ENCODE data around the gene CSPG4. TPM values are rescaled to one million over a fixed set of nuclear protein-coding genes. Genes with fewer than 3 reads are reported as not detected.
A peak's percentile ranks its signal among the peaks of the same experiment; 100 is the strongest.

The CSPG4 gene
- total RNA-seq, 2 experiments from 2014 or later = not detected

DNA sequence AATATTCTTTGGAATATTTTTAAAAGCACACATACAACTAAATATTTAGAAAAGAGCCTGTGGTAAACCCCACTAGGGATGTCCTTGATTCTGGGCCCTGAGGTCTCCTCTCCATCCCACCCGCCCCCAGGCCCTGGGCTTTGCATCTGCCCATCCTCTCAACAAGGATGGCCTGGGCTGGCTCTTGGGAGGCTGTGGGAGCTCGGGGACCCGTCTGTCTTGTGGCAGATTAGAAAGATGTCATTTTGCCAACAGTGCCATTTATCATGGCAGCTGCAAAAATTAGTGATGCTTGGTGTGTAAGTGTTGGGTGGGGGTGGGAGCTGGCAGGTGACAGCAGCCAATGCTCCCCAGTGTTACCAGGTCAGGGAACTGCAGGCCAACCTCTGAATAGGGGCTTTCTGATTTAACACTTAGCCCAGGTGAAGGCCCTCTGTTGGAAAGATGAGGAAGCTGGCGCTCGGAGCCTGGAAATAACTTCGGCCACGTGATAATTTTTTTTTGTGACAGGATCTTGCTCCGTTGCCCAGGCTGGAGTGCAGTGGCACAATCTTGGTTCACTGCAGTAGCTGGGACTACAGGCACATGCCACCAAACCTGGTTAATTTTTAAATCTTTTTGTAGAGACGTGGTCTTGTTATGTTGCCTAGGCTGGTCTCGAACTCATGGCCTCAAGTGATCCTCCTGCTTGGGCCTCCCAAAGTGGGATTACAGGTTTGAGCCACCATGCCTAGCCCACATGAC, 16.9 kb upstream of the CSPG4 start:
- Mint-ChIP-seq H3K4me3 (no peak overlapping the region), H3K27ac (no peak overlapping the region), H3K27me3 (ENCODE audit: low read depth) (peaks cover 9% of the 10 kb centered on the region), H3K4me1 (ENCODE audit: low read depth) (peaks cover 15% of the 10 kb centered on the region), H3K36me3 (ENCODE audit: low read depth) (no peaks in the 10 kb centered on the region), H3K9me3 (ENCODE audit: insufficient read depth) (no peaks in the 10 kb centered on the region)
- ATAC-seq (no peak), DNase-seq (no peak)
- CTCF ChIA-PET = interaction anchor here (0.6 to 3.9 kb wide), 5 partner anchors 14 to 410 kb away, joined by 3 to 32 read pairs (median 3); no protein-coding TSS in a partner anchor
- POLR2A ChIA-PET = interaction anchor here (0.9 kb wide), 1 partner anchor 67 kb away, joined by 3 read pairs; no protein-coding TSS in a partner anchor

DNA sequence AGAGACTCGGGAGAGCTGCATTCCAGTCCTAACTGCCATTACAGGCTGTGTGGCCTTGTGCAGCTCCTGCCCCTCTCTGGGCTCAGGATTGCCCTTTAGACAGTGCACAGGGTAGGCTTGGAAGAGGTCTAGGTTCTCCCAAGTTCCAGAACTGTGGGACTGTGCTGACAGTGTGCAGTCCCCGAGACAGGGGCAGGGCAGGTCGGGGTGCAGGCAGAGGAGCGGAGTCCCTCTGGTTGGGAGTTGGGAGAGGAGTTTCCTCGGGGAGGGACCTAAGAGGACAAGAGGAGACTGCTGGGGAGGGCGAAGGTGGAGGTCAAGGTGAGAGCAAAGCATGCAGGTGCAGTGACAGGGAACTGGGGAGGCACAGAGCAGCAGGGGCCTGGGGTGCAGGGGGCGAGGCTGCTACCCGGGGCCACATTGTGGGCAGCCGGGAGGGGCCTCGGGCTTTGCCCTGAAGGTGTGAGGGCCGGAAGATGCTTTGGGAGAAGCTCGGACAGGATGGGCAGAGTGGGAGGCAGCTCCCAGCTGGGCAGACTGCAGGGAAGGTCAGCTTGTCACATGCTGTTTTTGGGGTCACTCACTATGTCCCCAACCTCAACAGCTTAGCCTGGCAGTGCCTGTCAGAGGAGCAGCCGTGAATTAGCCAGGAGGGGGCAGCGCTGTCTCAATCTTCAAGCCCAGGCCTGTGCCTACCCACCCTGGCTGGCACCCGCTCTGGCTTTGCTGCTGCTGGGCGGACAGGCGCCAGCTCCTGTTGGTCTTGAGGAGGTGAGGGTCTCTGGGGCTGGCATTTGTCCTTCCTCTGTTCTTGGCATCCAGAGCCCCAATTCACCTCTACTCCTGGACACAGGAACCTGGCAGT, 15.4 kb upstream of the CSPG4 start:
- Mint-ChIP-seq H3K36me3 (ENCODE audit: low read depth) (no peaks in the 10 kb centered on the region), H3K4me1 (ENCODE audit: low read depth) (peaks cover 15% of the 10 kb centered on the region), H3K9me3 (ENCODE audit: insufficient read depth) (no peaks in the 10 kb centered on the region), H3K27ac (no peak overlapping the region), H3K27me3 (ENCODE audit: low read depth) (peaks cover 9% of the 10 kb centered on the region), H3K4me3 (no peak overlapping the region)
- peak; percentile 80 for DNase-seq
- peak; percentile 71 for ATAC-seq
- POLR2A ChIA-PET = no interaction called here
- CTCF ChIA-PET = interaction anchor here (0.6 to 3.9 kb wide), 12 partner anchors 8 to 331 kb away, joined by 3 to 32 read pairs (median 4); no protein-coding TSS in a partner anchor

DNA sequence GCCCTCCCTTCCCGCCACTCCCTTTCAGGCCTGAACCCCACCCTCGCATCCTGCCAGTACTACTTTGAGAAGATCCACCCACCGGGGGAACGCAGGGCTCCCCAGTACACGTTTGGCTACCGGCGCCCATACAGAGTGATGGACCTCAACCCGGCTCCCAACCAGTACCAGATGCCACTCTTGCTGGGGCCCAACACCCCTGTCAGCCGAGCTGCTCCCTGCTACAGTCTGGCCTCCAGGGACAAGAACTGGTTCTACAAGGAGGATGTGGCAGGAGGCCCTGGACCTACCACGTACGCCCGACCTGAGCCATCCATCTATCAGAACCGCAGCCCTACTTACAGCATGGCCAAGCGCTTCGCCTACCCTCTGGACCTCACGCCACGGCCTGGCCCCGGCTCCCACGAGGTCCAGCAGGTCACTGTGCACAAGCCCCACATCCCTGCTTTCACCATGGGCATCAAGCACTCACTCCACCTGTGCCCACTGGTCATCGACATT, 14.4 kb upstream of the CSPG4 start:
- DNase-seq (no peak), ATAC-seq (no peak)
- no peak overlapping the region for H3K27ac Mint-ChIP-seq
- CTCF ChIA-PET = interaction anchor here (1.5 to 4.2 kb wide), 3 partner anchors 74 to 195 kb away, joined by 3 to 32 read pairs (median 27); no protein-coding TSS in a partner anchor
- no peaks in the 10 kb centered on the region for H3K36me3 Mint-ChIP-seq (ENCODE audit: low read depth)
- H3K27me3 Mint-ChIP-seq (ENCODE audit: low read depth) = peaks cover 9% of the 10 kb centered on the region
- POLR2A ChIA-PET = no interaction called here
- no peaks in the 10 kb centered on the region for H3K9me3 Mint-ChIP-seq (ENCODE audit: insufficient read depth)
- H3K4me1 Mint-ChIP-seq (ENCODE audit: low read depth) = peaks cover 6% of the 10 kb centered on the region
- no peak overlapping the region for H3K4me3 Mint-ChIP-seq

DNA sequence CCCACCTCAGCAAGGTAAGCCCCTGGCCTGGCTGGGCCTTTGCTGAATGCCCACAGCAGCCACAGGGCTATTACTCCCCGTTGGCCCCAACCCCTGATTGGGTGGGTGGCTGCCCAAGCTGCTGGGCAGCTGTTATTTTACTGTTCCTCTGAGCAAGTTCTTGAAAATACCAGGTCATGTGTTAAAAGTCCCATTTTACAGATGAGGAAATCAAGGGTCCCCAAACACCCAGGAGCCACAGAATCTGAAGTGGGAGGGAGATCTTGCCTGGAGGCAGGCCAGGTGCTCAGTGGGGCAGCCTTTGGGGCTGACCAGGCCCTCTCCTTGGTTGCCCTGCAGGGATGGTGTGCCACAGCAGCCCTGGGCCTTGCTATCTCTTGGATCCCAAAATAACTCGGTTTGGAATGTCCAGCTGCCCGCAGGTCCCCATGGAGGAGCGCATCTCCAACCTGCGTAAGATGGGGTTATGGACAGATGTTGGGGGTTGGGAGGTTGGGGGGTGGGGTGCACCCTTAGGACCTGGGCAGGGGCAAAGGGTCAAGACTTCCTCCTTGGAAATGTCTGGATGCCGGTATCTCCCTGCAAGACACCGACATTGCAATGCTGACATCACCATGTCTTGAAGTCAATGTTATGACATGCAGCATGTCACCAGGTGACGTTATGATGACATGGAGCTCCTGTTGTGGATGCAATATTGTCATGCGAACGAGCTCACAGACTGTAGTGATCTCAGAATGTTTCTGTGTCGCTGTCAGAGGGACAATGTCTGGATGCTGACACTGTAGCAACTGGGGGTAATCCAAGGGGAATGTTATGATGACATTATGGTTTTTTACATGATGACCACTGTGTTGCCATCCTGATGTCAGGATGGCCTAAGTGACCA, 13.3 kb upstream of the CSPG4 start:
- no peaks in the 10 kb centered on the region for H3K36me3 Mint-ChIP-seq (ENCODE audit: low read depth)
- no peaks in the 10 kb centered on the region for H3K9me3 Mint-ChIP-seq (ENCODE audit: insufficient read depth)
- H3K27ac Mint-ChIP-seq = no peak overlapping the region
- DNase-seq (no peak), ATAC-seq (no peak)
- ChIA-PET CTCF (interaction anchor here (4.2 kb wide), 1 partner anchor 75 kb away, joined by 27 read pairs; no protein-coding TSS in a partner anchor), POLR2A (no interaction called here)
- H3K4me3 Mint-ChIP-seq = no peak overlapping the region
- peaks cover 5% of the 10 kb centered on the region for H3K27me3 Mint-ChIP-seq (ENCODE audit: low read depth)
- H3K4me1 Mint-ChIP-seq (ENCODE audit: low read depth) = peaks cover 2% of the 10 kb centered on the region

DNA sequence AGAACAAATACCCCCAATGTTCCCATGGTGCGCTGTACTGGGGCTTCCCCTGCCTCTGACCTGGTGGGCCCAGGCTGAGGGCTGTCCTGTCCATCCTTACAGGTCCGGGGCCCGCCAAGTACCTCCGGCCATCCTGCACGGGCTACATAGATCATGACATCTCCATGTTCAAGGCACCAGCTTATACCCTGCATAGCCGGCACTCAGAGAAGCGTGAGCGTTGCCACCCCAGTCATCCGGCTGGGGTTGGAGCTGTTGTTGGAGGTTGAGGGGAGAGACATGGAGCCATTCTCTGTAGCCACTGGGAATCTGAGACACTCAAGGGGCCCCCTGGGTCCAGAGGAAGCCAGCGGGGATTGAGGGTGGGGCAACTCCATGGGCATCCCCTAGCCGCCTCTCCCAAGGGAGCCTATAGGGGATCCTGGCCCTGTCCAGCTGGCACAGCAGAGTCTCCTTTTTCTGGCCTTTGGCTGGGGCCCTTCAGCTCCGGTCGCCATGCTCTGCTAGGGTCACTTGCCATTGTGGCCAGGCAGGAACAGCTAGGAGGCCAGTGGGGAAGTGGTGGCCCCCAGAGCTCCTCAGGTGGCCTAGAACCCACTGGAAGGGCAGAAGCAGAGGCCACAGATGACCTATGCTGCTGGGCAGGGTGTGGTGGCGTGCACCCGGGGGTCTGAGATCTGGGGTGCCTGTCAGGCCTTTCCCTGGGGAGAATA, 12.5 kb upstream of the CSPG4 start:
- no peak overlapping the region for H3K4me3 Mint-ChIP-seq
- no peaks in the 10 kb centered on the region for H3K9me3 Mint-ChIP-seq (ENCODE audit: insufficient read depth)
- H3K36me3 Mint-ChIP-seq (ENCODE audit: low read depth) = no peaks in the 10 kb centered on the region
- no peak for ATAC-seq
- ChIA-PET POLR2A (no interaction called here), CTCF (interaction anchor here (1.7 to 4.2 kb wide), 2 partner anchors 8 to 76 kb away, joined by 10 to 27 read pairs; no protein-coding TSS in a partner anchor)
- no peak for DNase-seq
- peaks cover 3% of the 10 kb centered on the region for H3K4me1 Mint-ChIP-seq (ENCODE audit: low read depth)
- peaks cover 5% of the 10 kb centered on the region for H3K27me3 Mint-ChIP-seq (ENCODE audit: low read depth)
- no peak overlapping the region for H3K27ac Mint-ChIP-seq

DNA sequence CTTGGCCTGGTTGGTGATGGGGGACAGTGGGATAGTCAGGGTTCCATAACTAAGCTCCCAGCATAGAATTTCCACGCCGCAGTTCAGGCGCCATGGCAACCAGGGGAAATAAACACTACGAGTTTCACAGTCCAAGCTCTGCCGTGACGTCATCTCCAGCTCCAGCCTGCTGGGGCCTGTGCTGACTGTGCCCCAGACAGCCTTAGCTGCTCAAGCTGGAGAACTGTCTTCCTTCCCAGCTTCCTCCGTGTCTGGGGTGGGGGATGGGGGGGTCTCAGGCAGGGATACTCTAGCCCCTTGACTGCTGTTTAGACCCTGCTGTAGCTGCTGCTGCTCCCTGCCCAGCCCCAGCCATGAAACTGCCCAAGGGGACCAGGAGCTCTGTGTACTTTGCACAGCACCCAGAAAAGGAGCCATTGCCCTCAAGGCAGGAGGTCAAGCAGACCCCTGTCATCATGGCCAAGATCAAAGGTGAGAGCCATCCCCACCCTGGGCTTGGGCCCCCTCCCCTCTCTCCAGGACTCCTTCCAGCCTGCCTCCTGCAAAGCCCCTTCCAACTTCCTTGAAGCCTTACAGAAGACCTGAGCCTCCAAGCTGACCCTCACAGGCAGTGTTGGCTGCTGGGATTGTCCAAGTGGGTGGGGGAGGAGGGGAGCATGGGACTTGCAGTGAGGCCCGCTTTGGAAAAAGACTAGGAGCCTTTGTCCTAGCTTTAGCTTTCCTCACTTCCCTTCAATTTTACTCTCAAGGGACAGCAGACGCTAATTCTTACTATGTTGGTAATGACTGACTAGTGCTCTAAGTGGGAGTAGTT, 11.4 kb upstream of the CSPG4 start:
- no peaks in the 10 kb centered on the region for H3K9me3 Mint-ChIP-seq (ENCODE audit: insufficient read depth)
- DNase-seq (peak; percentile 53), ATAC-seq (peak; percentile 73)
- peaks cover 5% of the 10 kb centered on the region for H3K27me3 Mint-ChIP-seq (ENCODE audit: low read depth)
- ChIA-PET POLR2A (no interaction called here), CTCF (interaction anchor here (1.7 to 4.2 kb wide), 3 partner anchors 9 to 77 kb away, joined by 7 to 27 read pairs (median 10); no protein-coding TSS in a partner anchor)
- no peak overlapping the region for H3K27ac Mint-ChIP-seq
- no peak overlapping the region for H3K4me3 Mint-ChIP-seq
- peaks cover 3% of the 10 kb centered on the region for H3K4me1 Mint-ChIP-seq (ENCODE audit: low read depth)
- H3K36me3 Mint-ChIP-seq (ENCODE audit: low read depth) = no peaks in the 10 kb centered on the region

DNA sequence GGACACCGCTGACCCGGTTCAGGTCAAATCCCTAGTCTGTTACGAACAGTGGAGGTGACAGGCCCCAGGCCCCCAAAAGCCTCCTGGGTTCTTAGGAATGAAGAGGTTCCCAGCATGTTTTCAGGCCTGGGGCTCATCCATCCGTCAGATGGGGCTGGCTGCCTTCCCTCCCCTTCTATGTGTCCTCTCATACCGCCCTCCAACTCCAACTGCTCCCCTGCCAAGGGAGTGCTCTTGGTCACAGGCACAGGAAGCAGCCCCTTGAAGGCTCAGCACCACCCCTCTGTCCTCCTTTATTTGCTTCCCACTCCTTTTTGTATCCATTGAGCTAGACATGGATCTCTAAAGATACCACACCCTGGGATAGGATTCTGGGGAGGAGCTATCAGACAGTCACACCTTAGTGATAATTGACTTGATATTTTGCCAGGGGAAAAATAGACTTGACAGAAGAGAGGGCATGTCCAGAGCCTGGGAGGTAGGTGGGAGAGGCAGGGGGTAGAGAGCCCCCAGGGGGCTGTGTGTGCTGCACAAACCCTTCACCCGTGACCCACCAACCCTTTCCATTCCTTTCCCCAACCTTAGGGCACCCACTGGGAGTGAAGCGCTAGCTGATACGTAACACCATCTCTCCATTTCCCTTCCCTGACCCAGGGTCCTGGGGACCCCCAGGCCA, 10.7 kb upstream of the CSPG4 start:
- DNase-seq (no peak), ATAC-seq (no peak)
- no peaks in the 10 kb centered on the region for H3K9me3 Mint-ChIP-seq (ENCODE audit: insufficient read depth)
- ChIA-PET POLR2A (no interaction called here), CTCF (interaction anchor here (1.7 to 4.2 kb wide), 3 partner anchors 9 to 78 kb away, joined by 7 to 27 read pairs (median 10); no protein-coding TSS in a partner anchor)
- H3K36me3 Mint-ChIP-seq (ENCODE audit: low read depth) = no peaks in the 10 kb centered on the region
- peaks cover 3% of the 10 kb centered on the region for H3K4me1 Mint-ChIP-seq (ENCODE audit: low read depth)
- no peak overlapping the region for H3K4me3 Mint-ChIP-seq
- H3K27ac Mint-ChIP-seq = no peak overlapping the region
- peaks cover 5% of the 10 kb centered on the region for H3K27me3 Mint-ChIP-seq (ENCODE audit: low read depth)

DNA sequence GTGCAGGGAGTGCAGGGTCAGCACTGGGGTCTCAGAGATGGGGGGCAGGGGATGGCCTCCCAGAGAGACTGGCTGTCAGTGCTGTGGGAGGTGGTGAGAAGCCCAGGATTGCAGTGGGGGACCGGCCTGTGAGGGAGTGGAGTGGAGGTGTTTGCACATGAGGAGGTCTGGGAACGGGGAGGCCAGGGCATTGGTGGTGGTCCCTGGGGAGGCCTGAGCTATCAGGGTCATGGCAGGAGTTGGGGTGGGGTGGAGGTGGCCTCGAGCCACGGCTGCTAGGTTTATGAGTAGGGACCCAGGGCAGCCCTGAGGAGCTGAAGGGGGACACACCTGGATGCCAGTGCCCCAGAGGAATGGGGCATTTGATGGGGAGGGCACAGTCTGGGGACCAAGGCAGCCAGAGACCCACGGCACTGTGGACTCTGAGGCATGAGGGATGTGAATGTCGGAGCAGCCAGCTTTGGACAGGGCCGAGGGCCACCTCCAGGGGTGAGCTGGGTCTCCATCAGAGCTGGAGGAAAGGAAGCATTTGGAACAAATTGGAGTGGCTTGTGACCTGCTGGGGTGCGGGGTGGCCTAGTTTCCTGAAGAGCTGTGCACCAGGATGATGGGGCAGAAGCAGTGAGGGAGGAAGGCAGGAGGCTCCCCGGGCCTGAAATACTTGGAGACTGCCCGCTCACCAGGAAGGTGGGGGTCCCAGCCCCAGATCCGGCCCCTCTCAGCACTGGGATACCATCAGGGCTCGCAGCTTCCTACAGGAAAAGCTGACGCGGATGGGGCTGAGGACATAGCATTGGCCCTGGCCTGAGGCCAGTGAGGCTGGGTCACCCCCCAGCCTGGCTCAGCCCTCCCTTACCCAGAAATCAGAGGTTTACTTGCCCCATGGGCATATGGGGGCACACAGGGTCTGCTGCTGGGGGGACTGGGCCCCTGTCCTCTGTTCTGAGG, 9.5 kb upstream of the CSPG4 start:
- ATAC-seq (no peak), DNase-seq (no peak)
- peaks cover 5% of the 10 kb centered on the region for H3K27me3 Mint-ChIP-seq (ENCODE audit: low read depth)
- POLR2A ChIA-PET = no interaction called here
- CTCF ChIA-PET = interaction anchor here (1.1 to 1.5 kb wide), 2 partner anchors 36 to 79 kb away, joined by 3 to 4 read pairs; no protein-coding TSS in a partner anchor
- H3K36me3 Mint-ChIP-seq (ENCODE audit: low read depth) = no peaks in the 10 kb centered on the region
- no peaks in the 10 kb centered on the region for H3K9me3 Mint-ChIP-seq (ENCODE audit: insufficient read depth)
- no peak overlapping the region for H3K4me3 Mint-ChIP-seq
- H3K27ac Mint-ChIP-seq = no peak overlapping the region
- H3K4me1 Mint-ChIP-seq (ENCODE audit: low read depth) = peaks cover 3% of the 10 kb centered on the region

DNA sequence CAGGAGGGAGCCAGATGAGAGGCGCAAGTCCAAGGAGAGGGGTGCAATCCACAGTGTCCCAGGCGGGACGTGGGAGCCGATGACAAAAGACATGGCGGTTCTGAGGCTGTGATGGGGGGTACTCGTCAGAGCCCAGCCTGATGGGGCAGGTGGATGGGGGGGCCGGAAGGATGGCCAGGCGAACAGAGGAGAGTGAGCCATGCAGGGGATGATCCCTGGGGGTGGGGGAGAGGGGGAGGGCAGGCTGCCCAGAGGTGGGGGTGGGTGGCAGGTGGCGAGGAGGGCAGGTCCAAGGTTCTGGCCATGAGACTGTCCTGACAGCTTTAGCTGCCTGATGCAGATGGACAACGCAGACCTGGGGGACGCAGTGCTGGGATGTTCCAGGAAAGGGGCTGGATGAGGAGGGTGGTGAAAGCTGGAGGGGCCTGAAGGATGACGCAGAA, 8.9 kb upstream of the CSPG4 start:
- H3K4me3 Mint-ChIP-seq = no peak overlapping the region
- ATAC-seq (no peak), DNase-seq (no peak)
- no peaks in the 10 kb centered on the region for H3K36me3 Mint-ChIP-seq (ENCODE audit: low read depth)
- no peaks in the 10 kb centered on the region for H3K9me3 Mint-ChIP-seq (ENCODE audit: insufficient read depth)
- no peak overlapping the region for H3K27ac Mint-ChIP-seq
- ChIA-PET POLR2A (no interaction called here), CTCF (interaction anchor here (1.5 kb wide), 1 partner anchor 35 kb away, joined by 3 read pairs; no protein-coding TSS in a partner anchor)
- peaks cover 5% of the 10 kb centered on the region for H3K27me3 Mint-ChIP-seq (ENCODE audit: low read depth)
- H3K4me1 Mint-ChIP-seq (ENCODE audit: low read depth) = peaks cover 3% of the 10 kb centered on the region

All from activated CD8-positive, alpha-beta T cell treated with anti-CD3 and anti-CD28 coated beads, Interleukin-2, amount 10 ng/mL, durations not matched to agents 7 days and 5 days (primary cell).